Ammon's horn (tissue), 1 donor: ENCODE measurements around the gene SEMA6D.

Experiments used
- DNase-seq: peaks from one replicate; pipeline ENCODE4 v3.0.0-alpha.2; 2016; ENCODE audit warnings: low spot score

Gene SEMA6D

GRCh38 chr15:47787875-47788274, 70.6 kb downstream of the SEMA6D start:
- no peak for DNase-seq

GRCh38 chr15:47788685-47789084, 71.4 kb downstream of the SEMA6D start:
- DNase-seq: no peak

GRCh38 chr15:47791161-47791560, 73.9 kb downstream of the SEMA6D start:
- no peak for DNase-seq

GRCh38 chr15:47792231-47792630, 74.9 kb downstream of the SEMA6D start:
- DNase-seq: peak; percentile 62

GRCh38 chr15:47794252-47794914, 77.1 kb downstream of the SEMA6D start:
- no peak for DNase-seq

- DNase-seq: no peak
These were observed 78.6 kb downstream of the SEMA6D start for GRCh38 chr15:47795864-47796263.

- no peak for DNase-seq
These were observed 79.0 kb downstream of the SEMA6D start for GRCh38 chr15:47796339-47796738.

GRCh38 chr15:47796830-47797229, 79.5 kb downstream of the SEMA6D start:
- DNase-seq: no peak

GRCh38 chr15:47801522-47801921, 84.2 kb downstream of the SEMA6D start:
- no peak for DNase-seq

- no peak for DNase-seq
These were observed 84.9 kb downstream of the SEMA6D start for GRCh38 chr15:47802216-47802615.

- DNase-seq: peak; percentile 14
These were observed 86.5 kb downstream of the SEMA6D start for GRCh38 chr15:47803767-47804166.

GRCh38 chr15:47804733-47805132, 87.4 kb downstream of the SEMA6D start:
- no peak for DNase-seq

- no peak for DNase-seq
These were observed 88.7 kb downstream of the SEMA6D start for GRCh38 chr15:47806008-47806407.

- no peak for DNase-seq
These were observed 93.9 kb downstream of the SEMA6D start for GRCh38 chr15:47811172-47811571.

GRCh38 chr15:47812470-47812999, 95.2 kb downstream of the SEMA6D start:
- DNase-seq: no peak

GRCh38 chr15:47813748-47814384, 96.6 kb downstream of the SEMA6D start:
- peak; percentile 58 for DNase-seq

GRCh38 chr15:47814620-47815019, 97.3 kb downstream of the SEMA6D start:
- no peak for DNase-seq

- DNase-seq: no peak
These were observed 100.8 kb downstream of the SEMA6D start for GRCh38 chr15:47817969-47818548.

- DNase-seq: no peak
These were observed 101.9 kb downstream of the SEMA6D start for GRCh38 chr15:47819158-47819557.

- no peak for DNase-seq
These were observed 102.9 kb downstream of the SEMA6D start for GRCh38 chr15:47820057-47820746.

GRCh38 chr15:47820747-47821319, 103.5 kb downstream of the SEMA6D start:
- DNase-seq: peak; percentile 27

- DNase-seq: peak; percentile 33
These were observed 104.7 kb downstream of the SEMA6D start for GRCh38 chr15:47822048-47822447.
